GM12878 (cell line): ENCODE measurements around the gene C14orf39. TPM values are rescaled to one million over a fixed set of nuclear protein-coding genes. Genes with fewer than 3 reads are reported as not detected.

ENCODE experiments used
- ATAC-seq: fragments of 200-7000 bp; cut with Tn5 transposase; 3 replicates; pipeline ENCODE4 v1.9.1; 2020; ENCODE audit warnings: mild to moderate bottlenecking, moderate library complexity
- BruUV-seq: library from RNA; stranded (reverse); fragments of 400-500 nt; replicated peaks from 2 replicates; lab custom pipeline; 2021; lab: Mats Ljungman, UMichigan
- CTCF ChIA-PET: fragments of 300-600 bp; sonication (Branson Sonifier 250); formaldehyde crosslinking; extraction: SDS; loops from one replicate; lab custom pipeline; 2021; ENCODE audit warnings: inconsistent platforms; lab: Yijun Ruan, JAX
- POLR2A ChIA-PET: fragments of 350-600 bp; formaldehyde crosslinking; extraction: SDS; loops from one replicate; lab custom pipeline; 2021; ENCODE audit warnings: inconsistent platforms; lab: Charles Lee
- RAD21 ChIA-PET: fragments of 300-600 bp; sonication (Branson Sonifier 250); formaldehyde crosslinking; loops from one replicate; lab custom pipeline; 2023; ENCODE audit warnings: antibody characterized with exemption; ENCODE audit not compliant: unreplicated experiment; lab: Charles Lee
- SMC1A ChIA-PET: fragments of 300-600 bp; sonication (Branson Sonifier 250); formaldehyde crosslinking; loops from one replicate; lab custom pipeline; 2023; ENCODE audit not compliant: unreplicated experiment, uncharacterized antibody; lab: Charles Lee
- DNase-seq: peaks from one replicate; pipeline ENCODE4 v3.0.0-alpha.2; 2011; ENCODE audit warnings: low read depth, low spot score
- FAIRE-seq: peaks from 3 replicates; lab custom pipeline; 2011; peaks lifted over from hg19 to GRCh38; lab: Jason Lieb, UNC
- H2AFZ ChIP-seq: 2 replicates; pipeline ENCODE4 v1.6.0; 2011; ENCODE audit warnings: low read depth, low read length, control low read depth; ENCODE audit not compliant: control insufficient read depth
- H3K27ac ChIP-seq: 2 replicates; pipeline ENCODE4 v1.5.1; 2011; ENCODE audit warnings: control low read depth; ENCODE audit not compliant: control insufficient read depth, insufficient read depth
- H3K27me3 ChIP-seq, 2 experiments: replicated peaks in 1 of 2; 2 replicates each; pipeline versions ENCODE4 v1.6.0 to v1.6.1; 2011; ENCODE audit warnings: low read length in 1 of 2; ENCODE audit not compliant: control insufficient read depth in 2 of 2, insufficient read depth in 2 of 2
- H3K36me3 ChIP-seq, 2 experiments: 2 replicates each; pipeline ENCODE4 v1.5.1; 2011; ENCODE audit warnings: low read length in 1 of 2; ENCODE audit not compliant: control insufficient read depth in 2 of 2, insufficient read depth in 2 of 2
- H3K4me1 ChIP-seq: 2 replicates; pipeline ENCODE4 v1.6.1; 2011; ENCODE audit warnings: mild to moderate bottlenecking, low read length, moderate library complexity, mixed read lengths; ENCODE audit not compliant: control insufficient read depth, insufficient read depth
- H3K4me2 ChIP-seq: 2 replicates; pipeline ENCODE4 v1.6.0; 2011; ENCODE audit warnings: control low read depth; ENCODE audit not compliant: control insufficient read depth, insufficient read depth
- H3K4me3 ChIP-seq: fragments of 200-600 bp; sonication (generic); 2 replicates; pipeline ENCODE4 v1.5.1; 2016
- H3K79me2 ChIP-seq: 2 replicates; pipeline ENCODE4 v1.6.0; 2011; ENCODE audit warnings: low read length; ENCODE audit not compliant: control insufficient read depth, insufficient read depth
- H3K9ac ChIP-seq: 2 replicates; pipeline ENCODE4 v1.8.0; 2011; ENCODE audit warnings: low read length, control low read depth, mixed read lengths; ENCODE audit not compliant: control insufficient read depth, insufficient read depth
- H3K9me3 ChIP-seq: replicated peaks from 3 replicates; pipeline ENCODE4 v1.5.1; 2011; ENCODE audit warnings: mild to moderate bottlenecking, low read length; ENCODE audit not compliant: control insufficient read depth, insufficient read depth
- H4K20me1 ChIP-seq: 2 replicates; pipeline ENCODE4 v1.6.0; 2011; ENCODE audit not compliant: control insufficient read depth, insufficient read depth
- ESRRA ChIP-seq: IDR thresholded peaks from 2 replicates; pipeline ENCODE4 v1.6.1; 2012; ENCODE audit warnings: mild to moderate bottlenecking, low read length, improper control_type of control experiment
- JUND ChIP-seq: IDR thresholded peaks from 2 replicates; pipeline ENCODE4 v1.6.1; 2012; ENCODE audit warnings: low read depth, mild to moderate bottlenecking, low read length, improper control_type of control experiment, moderate library complexity
- MEF2A ChIP-seq: IDR thresholded peaks from 2 replicates; pipeline ENCODE4 v1.6.1; 2011; ENCODE audit warnings: low read depth, mild to moderate bottlenecking, low read length, moderate library complexity; ENCODE audit not compliant: insufficient read depth
- NBN ChIP-seq: fragments of 450-650 bp; IDR thresholded peaks from 2 replicates; pipeline ENCODE4 v1.6.1; 2016
- SREBF1 ChIP-seq: IDR thresholded peaks from 2 replicates; pipeline ENCODE4 v1.6.1; 2012; ENCODE audit warnings: mild to moderate bottlenecking, low read length
- WGBS: methylation state at CpG from one replicate; pipeline ENCODE4 v1.1.6; 2016; ENCODE audit warnings: low lambda C conversion rate; ENCODE audit not compliant: insufficient replicate concordance, insufficient coverage; ENCODE audit errors: missing lambda C conversion rate; 5-methylcytosine and 5-hydroxymethylcytosine counted together
- in situ Hi-C: fragments of 300-500 bp; cut with MboI; formaldehyde crosslinking; loops from 9 replicates; pipeline ENCODE4 v1.14.3; 2018; ENCODE audit warnings: mixed read lengths
- intact Hi-C: fragments of 100-400 bp; cut with micrococcal nuclease; formaldehyde crosslinking; loops from one replicate; pipeline ENCODE4 v1.14.2; 2022; ENCODE audit not compliant: unreplicated experiment
- polyA plus RNA-seq, 11 experiments: library from polyadenylated mRNA; depleted of rRNA in 4 of 11; unstranded in 6 of 11; stranded (reverse) in 5 of 11; fragments of >200 nt; fragmentation: Nextera tagmentation in 4 of 11; fragmentation: Illumina TruSeq in 1 of 11; extraction: Ambion mirVana in 4 of 11; extraction: Trizol in 1 of 11; gene quantifications; 1 replicate in 1 of 11; 2 replicates in 10 of 11; pipeline versions ENCODE4 v1.2.1 to v1.2.3, GENCODE V29; 2011 to 2016; ENCODE audit warnings: inconsistent platforms in 2 of 11, missing spikeins in 2 of 11, low read depth in 1 of 11
- total RNA-seq, 4 experiments: library from RNA; depleted of rRNA in 3 of 4; stranded (reverse); fragments of >200 nt in 3 of 4; fragmentation: Illumina TruSeq in 1 of 4; extraction: Trizol in 1 of 4; gene quantifications; 2 replicates each; pipeline versions ENCODE4 v1.2.1 to v1.2.3, GENCODE V29; 2013 to 2021
- TF ChIP-seq, protein P1 (sequence below): fragments of 450-650 bp; IDR thresholded peaks from 2 replicates; pipeline ENCODE4 v1.6.1; 2018; ENCODE audit warnings: mild to moderate bottlenecking, low read depth, moderate library complexity; ENCODE audit not compliant: partially characterized antibody

The C14orf39 gene
- total and polyA plus RNA-seq, 10 of the 15 experiments (the other 5 are each of a cell fraction or from before 2014, with no cell fraction given) = 0.24 to 0.31 TPM; not detected in 8

- DNase-seq (no peak), ATAC-seq (no peak), FAIRE-seq (no peak)
- no peaks in the 10 kb centered on the region for H3K4me1 ChIP-seq
- ChIA-PET SMC1A (no interaction called here), CTCF (interaction anchor here (1.0 kb wide), 1 partner anchor 24 kb away, joined by 7 read pairs; no protein-coding TSS in a partner anchor), POLR2A (no interaction called here), RAD21 (no interaction called here)
- no TSS peak for BruUV-seq
- H3K79me2 ChIP-seq = no peaks in the 10 kb centered on the region
- no peak overlapping the region for H3K27ac ChIP-seq
- H3K27me3 ChIP-seq = no peaks in the 10 kb centered on the region
- H3K4me2 ChIP-seq = no peak overlapping the region
- H2AFZ ChIP-seq = no peak overlapping the region
- intact Hi-C loops = no loop called here
- no peaks in the 10 kb centered on the region for H4K20me1 ChIP-seq
- no peaks in the 10 kb centered on the region for H3K9me3 ChIP-seq
- no peak overlapping the region for H3K4me3 ChIP-seq
- no peak for TF ChIP-seq MEF2A
- TF ChIP-seq, protein P1, sequence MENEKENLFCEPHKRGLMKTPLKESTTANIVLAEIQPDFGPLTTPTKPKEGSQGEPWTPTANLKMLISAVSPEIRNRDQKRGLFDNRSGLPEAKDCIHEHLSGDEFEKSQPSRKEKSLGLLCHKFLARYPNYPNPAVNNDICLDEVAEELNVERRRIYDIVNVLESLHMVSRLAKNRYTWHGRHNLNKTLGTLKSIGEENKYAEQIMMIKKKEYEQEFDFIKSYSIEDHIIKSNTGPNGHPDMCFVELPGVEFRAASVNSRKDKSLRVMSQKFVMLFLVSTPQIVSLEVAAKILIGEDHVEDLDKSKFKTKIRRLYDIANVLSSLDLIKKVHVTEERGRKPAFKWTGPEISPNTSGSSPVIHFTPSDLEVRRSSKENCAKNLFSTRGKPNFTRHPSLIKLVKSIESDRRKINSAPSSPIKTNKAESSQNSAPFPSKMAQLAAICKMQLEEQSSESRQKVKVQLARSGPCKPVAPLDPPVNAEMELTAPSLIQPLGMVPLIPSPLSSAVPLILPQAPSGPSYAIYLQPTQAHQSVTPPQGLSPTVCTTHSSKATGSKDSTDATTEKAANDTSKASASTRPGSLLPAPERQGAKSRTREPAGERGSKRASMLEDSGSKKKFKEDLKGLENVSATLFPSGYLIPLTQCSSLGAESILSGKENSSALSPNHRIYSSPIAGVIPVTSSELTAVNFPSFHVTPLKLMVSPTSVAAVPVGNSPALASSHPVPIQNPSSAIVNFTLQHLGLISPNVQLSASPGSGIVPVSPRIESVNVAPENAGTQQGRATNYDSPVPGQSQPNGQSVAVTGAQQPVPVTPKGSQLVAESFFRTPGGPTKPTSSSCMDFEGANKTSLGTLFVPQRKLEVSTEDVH = no peak
- no peak for TF ChIP-seq SREBF1
- no peak for TF ChIP-seq NBN
- TF ChIP-seq ESRRA = no peak
- TF ChIP-seq JUND = no peak
- no peaks in the 10 kb centered on the region for H3K36me3 ChIP-seq
- in situ Hi-C loops = no loop called here
- no peak overlapping the region for H3K9ac ChIP-seq
- WGBS = 36% methylated on average over 3 of the region's 3 CpGs
Measured at GRCh38 chr14:60532442-60532841, 46.6 kb upstream of the C14orf39 start.
